Upper lobe of right lung (tissue), 1 donor: Measurements from ENCODE around the gene TLR7. TPM values are rescaled to one million over a fixed set of nuclear protein-coding genes. Genes with fewer than 3 reads are reported as not detected.

Source experiments
- ATAC-seq: fragments of 200-7000 bp; cut with Tn5 transposase; one replicate; pipeline ENCODE4 v1.9.1; 2020; ENCODE audit warnings: mild to moderate bottlenecking, moderate library complexity
- DNase-seq: peaks from one replicate; pipeline ENCODE4 v3.0.0-alpha.2; 2020
- H3K27ac ChIP-seq: fragments of 200-600 bp; one replicate; pipeline ENCODE4 v1.8.0; 2022
- H3K27me3 ChIP-seq: fragments of 200-600 bp; one replicate; pipeline ENCODE4 v1.8.0; 2022; ENCODE audit warnings: mild to moderate bottlenecking
- H3K36me3 ChIP-seq: fragments of 200-600 bp; one replicate; pipeline ENCODE4 v1.8.0; 2022
- H3K4me1 ChIP-seq: fragments of 200-600 bp; one replicate; pipeline ENCODE4 v1.8.0; 2022
- H3K4me3 ChIP-seq: fragments of 200-600 bp; one replicate; pipeline ENCODE4 v1.8.0; 2022; ENCODE audit warnings: mild to moderate bottlenecking
- H3K9me3 ChIP-seq: fragments of 200-600 bp; one replicate; pipeline ENCODE4 v1.8.0; 2022
- intact Hi-C: fragments of 100-400 bp; cut with DNase I; formaldehyde crosslinking; loops from one replicate; pipeline ENCODE4 v1.11.0; 2022
- long read RNA-seq: library from polyadenylated mRNA; unstranded; transcript quantifications from one replicate; pipeline ENCODE4 v2.0.0, GENCODE V29; 2021
- total RNA-seq: library from RNA; stranded (reverse); fragmentation: NEBNext Ultra II Directional; extraction: Animal tissue kit (Norgen Biotek cat#: 25700); gene quantifications from one replicate; pipeline ENCODE4 v1.2.1, GENCODE V29; 2021
- TF ChIP-seq, protein P1 (sequence below): fragments of 200-600 bp; IDR thresholded peaks from one replicate; pipeline ENCODE4 v1.8.0; 2022; ENCODE audit warnings: antibody characterized with exemption
- donor health status: DM: no; HTN: yes; CAD: no; lungs with severe emphysema.

TLR7 gene
- 3.1 TPM for total RNA-seq
- long read RNA-seq, full-length matches to known transcripts: 4 of 6 reads
- long read RNA-seq, partial matches to known transcripts: 0 of 6 reads
- long read RNA-seq, other reads (novel, unspliced or antisense): 2 of 6 reads

- no peaks in the 10 kb centered on the region for H3K36me3 ChIP-seq
- no peaks in the 10 kb centered on the region for H3K4me1 ChIP-seq
- H3K27me3 ChIP-seq: no peaks in the 10 kb centered on the region
- TF ChIP-seq, protein P1, sequence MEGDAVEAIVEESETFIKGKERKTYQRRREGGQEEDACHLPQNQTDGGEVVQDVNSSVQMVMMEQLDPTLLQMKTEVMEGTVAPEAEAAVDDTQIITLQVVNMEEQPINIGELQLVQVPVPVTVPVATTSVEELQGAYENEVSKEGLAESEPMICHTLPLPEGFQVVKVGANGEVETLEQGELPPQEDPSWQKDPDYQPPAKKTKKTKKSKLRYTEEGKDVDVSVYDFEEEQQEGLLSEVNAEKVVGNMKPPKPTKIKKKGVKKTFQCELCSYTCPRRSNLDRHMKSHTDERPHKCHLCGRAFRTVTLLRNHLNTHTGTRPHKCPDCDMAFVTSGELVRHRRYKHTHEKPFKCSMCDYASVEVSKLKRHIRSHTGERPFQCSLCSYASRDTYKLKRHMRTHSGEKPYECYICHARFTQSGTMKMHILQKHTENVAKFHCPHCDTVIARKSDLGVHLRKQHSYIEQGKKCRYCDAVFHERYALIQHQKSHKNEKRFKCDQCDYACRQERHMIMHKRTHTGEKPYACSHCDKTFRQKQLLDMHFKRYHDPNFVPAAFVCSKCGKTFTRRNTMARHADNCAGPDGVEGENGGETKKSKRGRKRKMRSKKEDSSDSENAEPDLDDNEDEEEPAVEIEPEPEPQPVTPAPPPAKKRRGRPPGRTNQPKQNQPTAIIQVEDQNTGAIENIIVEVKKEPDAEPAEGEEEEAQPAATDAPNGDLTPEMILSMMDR: no peak
- no peak within 1 kb of the TSS for H3K27ac ChIP-seq
- DNase-seq (no peak), ATAC-seq (no peak)
- intact Hi-C loops: no loop called here
- H3K4me3 ChIP-seq: no peak within 1 kb of the TSS
- H3K9me3 ChIP-seq: no peaks in the 10 kb centered on the region
Observed at GRCh38 chrX:12866451-12867377, at the start of gene TLR7. Gene TLR7, plus strand, starts transcription at chrX:12867072. Its CDS starts 507 bp downstream, at chrX:12867579.

- DNase-seq (no peak), ATAC-seq (no peak)
- intact Hi-C loops: loop anchor here (10.0 kb wide), 1 partner anchor 77 kb away; no protein-coding TSS in a partner anchor
- Histone ChIP-seq H3K4me1 (no peaks in the 10 kb centered on the region), H3K9me3 (no peaks in the 10 kb centered on the region), H3K4me3 (no peak overlapping the region), H3K36me3 (peaks cover 8% of the 10 kb centered on the region), H3K27me3 (no peaks in the 10 kb centered on the region), H3K27ac (no peak overlapping the region)
- TF ChIP-seq, protein P1: no peak
Observed at GRCh38 chrX:12817528-12817927, 49.3 kb upstream of the TLR7 start.

DNA sequence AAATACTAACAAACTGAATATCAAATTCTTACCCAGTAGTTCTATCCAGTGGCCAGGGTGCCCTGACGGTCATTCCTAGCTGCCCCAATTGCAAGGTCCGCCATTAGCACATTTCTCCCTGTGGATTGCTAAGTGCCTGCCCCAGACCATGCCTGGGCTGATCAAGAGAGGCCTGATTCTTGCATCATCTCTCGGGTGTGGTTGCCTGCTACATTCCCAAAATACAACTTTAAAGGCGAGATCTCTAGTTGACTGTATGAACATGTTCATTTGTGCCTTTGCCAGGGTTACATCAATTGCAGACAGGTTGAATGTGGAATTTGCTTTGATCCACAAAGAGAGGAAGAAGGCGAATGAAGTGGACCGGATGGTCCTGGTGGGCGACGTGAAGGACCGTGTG is 47.6 kb upstream of the TLR7 start:
- Histone ChIP-seq H3K27me3 (no peaks in the 10 kb centered on the region), H3K4me1 (no peaks in the 10 kb centered on the region), H3K9me3 (no peaks in the 10 kb centered on the region), H3K4me3 (no peak overlapping the region), H3K36me3 (peaks cover 8% of the 10 kb centered on the region), H3K27ac (no peak overlapping the region)
- TF ChIP-seq, protein P1: no peak
- intact Hi-C loops: loop anchor here (10.0 kb wide), 1 partner anchor 76 kb away; no protein-coding TSS in a partner anchor
- DNase-seq (no peak), ATAC-seq (no peak)

DNA sequence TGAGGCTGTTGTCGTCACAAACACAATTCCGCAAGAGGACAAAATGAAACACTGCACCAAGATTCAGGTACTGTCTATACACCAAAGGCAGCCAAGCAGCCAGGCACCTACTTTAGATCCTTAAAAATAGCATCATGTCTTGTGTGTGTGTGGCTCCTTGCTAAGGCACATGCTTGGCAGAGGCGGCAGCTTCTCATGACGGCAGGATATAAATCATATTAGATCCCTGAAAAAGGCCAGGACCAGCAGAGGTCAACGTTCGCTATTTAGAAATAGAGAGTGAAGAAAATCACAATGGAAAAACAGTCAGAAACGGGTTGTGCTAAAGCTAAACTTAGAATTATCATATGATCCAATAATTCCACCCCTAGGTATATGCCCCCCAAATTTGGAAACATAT is 46.1 kb upstream of the TLR7 start:
- DNase-seq (no peak), ATAC-seq (no peak)
- no peaks in the 10 kb centered on the region for H3K27me3 ChIP-seq
- no peak overlapping the region for H3K27ac ChIP-seq
- peaks cover 8% of the 10 kb centered on the region for H3K36me3 ChIP-seq
- TF ChIP-seq, protein P1: no peak
- H3K9me3 ChIP-seq: no peaks in the 10 kb centered on the region
- H3K4me3 ChIP-seq: no peak overlapping the region
- H3K4me1 ChIP-seq: no peaks in the 10 kb centered on the region
- intact Hi-C loops: no loop called here

DNA sequence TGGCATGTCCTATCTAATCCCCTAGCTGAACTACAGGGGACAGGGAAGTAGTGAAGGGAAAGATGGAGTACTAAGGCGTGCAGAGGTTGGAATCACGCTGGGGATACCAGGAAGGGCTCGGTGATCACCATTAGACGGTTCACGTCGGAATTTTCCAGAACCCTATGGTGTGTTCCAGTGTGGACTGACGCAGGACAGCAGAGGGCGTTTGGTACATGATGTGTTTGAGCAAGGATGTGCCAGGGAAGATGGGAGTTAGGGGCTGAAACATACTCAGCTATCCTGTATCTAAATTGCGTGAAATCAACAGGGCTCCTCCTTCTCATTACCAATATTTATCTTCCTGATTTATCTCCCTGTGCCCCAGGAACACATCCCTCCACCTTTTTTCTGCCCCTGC is 41.9 kb upstream of the TLR7 start:
- ATAC-seq: no peak

More for the DNA sequence above, 41.9 kb upstream of the TLR7 start:
- no peaks in the 10 kb centered on the region for H3K9me3 ChIP-seq
- TF ChIP-seq, protein P1: no peak
- no peaks in the 10 kb centered on the region for H3K4me1 ChIP-seq
- peaks cover 8% of the 10 kb centered on the region for H3K36me3 ChIP-seq
- intact Hi-C loops: no loop called here
- no peak overlapping the region for H3K27ac ChIP-seq
- H3K4me3 ChIP-seq: no peak overlapping the region
- DNase-seq: no peak
- H3K27me3 ChIP-seq: no peaks in the 10 kb centered on the region
